ENCODE data around the gene PEMT.
A peak's percentile ranks its signal among the peaks of the same experiment; 100 is the strongest.

PEMT gene

DNA sequence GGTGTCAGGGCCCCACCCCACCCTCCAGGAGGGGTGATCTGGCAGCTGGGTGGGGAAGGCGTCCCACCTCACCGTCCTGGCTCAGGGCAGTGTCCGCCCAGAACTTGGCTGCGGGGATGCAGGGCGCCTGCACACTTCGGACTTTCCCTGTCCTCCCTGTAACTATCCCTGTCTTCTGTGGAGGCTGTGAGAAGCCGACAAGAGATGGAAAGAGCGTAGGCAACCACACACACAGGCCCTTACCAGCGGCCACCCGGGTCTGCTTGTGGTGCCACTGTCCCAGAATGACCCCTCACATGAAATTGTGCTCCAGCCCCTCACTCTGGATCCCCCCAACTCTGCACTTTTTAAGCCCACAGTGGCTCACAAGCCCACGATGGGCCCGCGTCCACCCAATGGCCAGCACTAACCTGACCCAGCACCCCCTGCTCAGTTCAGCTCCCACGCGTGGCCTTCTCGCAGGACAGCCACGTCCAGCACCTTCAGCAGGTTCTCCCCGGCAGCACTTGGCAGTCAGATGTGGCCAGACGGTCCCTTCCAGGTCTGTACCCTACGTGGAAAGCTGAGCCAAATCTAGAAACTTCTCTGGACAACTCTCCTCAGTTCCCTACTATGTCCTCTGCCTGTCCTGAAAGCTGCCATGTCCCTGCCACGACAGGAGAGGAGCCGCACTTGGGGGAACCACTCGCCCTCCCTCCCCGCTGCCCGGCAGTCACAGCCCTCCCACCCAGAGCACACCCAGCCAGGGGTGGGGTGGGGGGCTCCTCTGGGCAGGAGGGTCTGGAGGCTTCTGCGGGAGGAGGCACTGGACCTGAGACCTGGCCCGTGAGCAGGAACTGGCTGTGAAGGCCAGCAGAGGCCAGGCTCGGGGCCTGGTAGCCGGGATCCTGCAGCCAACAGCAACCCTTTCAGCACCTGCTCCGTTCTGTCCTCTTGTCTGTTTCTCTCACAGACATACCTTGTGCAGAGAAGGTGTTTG lies 38.0 kb downstream of the PEMT start:
- DNase-seq (ENCODE audit: low read depth), result no peak

DNA sequence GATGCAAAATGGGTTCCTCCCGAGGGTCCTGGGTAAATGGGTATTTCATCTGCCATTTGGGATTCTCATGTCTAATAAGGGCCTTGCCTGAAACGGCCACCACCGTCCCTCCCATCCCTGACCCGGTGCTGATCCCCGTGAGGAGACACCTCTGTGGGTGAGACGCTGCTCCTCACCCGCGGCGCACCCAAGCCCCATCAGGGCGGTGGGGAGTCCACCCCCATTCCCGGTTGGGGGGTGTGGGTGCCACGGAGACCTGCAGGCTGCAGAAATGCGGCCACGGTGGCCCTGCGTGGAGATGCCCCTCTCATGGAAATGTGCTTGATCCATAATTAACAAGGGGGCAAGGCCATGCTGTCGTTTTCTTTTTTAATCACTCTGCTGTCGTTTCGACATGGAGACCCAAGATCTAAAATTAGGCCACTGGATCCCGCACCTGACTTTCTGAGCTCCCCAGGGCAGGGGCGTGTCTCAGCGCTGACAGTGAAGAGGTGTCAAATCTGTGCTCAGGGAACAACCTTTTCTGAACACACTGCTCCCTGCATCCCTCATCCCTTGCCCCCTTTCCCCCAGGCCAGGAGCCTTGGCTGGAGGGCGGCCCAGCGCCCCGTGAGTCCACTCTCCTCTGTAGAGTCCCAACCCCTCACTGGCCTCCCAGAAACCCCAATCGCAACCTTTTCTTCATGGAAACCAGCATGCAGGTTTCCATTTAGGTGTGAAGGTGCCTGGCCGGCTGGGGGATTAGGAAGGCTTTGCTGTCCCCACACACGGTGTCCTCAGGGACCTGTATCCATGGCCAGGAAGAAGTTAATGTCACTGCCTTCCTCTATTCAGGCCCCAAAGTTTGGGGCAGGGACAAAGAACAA lies 38.9 kb downstream of the PEMT start:
- DNase-seq (ENCODE audit: low read depth), result no peak

DNA sequence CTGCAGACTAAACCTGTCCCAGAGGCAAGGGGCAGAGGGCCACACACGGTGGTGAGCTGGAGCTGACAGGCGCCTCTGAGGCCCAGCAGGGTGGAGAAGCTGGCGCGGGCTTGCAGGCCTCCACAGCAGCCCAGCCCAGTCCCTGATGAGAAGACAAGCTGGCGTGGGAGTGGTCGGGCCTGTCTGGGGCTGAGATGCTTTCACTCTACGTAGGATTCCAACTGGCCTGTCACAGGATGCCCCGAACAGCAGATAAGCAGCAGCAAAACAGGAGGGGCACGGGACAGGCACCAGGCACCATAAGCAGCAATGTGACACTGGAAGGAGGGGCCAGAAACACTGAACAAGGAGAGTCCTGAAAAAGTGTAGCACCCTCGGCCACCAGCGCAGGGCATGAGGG lies 40.1 kb downstream of the PEMT start:
- DNase-seq (ENCODE audit: low read depth), result no peak

DNA sequence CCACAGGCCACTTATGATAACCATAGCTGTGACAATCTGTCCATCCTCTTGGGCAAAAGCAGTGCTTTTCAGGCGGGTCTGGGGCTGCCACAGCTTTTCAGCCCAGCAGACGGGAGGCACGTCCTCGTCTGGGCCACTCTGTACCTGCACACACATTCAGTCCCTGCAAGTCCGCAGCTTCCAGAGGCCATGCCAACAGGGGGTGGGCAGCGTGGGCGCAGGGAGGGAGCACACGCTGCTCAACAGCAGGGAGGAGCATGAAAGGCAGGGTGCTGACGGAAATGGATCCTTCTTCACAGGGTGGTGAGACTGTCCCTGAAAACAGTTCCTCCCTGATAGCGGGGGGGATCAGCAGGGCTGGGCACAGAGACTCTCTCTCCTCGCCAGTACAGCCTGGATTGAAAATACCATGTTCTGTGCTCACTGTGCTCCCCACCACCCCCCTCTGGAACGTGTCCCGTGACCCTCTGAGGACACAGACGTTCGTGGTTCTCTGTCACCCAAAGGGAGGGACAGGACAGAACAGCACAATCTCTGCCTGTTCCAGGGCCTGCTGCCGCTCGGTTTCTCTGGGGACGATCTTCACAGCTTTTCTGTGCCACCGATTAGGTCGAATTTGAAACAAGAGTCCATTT lies 41.7 kb downstream of the PEMT start:
- DNase-seq (ENCODE audit: low read depth), result no peak

DNA sequence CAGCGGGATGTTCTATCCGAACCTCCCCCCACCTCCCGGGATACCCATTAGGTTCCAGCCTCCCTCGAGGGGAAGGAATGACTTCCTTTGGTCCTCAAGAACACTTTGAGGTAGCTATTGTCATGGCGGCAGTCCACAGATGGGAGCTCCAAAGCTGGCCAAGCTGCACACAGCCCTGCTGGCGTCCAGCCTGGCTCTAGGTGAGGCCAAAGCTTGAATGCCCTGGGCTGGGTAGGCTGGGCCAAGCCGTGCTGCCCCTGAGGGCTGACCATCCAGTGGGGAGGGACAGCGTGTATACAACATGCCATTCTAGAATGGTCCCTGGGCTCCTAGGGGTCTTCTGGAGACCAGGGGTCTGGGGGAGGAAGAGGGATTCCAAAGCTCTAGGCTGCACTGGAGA lies 43.5 kb downstream of the PEMT start:
- DNase-seq (ENCODE audit: low read depth), result no peak

DNA sequence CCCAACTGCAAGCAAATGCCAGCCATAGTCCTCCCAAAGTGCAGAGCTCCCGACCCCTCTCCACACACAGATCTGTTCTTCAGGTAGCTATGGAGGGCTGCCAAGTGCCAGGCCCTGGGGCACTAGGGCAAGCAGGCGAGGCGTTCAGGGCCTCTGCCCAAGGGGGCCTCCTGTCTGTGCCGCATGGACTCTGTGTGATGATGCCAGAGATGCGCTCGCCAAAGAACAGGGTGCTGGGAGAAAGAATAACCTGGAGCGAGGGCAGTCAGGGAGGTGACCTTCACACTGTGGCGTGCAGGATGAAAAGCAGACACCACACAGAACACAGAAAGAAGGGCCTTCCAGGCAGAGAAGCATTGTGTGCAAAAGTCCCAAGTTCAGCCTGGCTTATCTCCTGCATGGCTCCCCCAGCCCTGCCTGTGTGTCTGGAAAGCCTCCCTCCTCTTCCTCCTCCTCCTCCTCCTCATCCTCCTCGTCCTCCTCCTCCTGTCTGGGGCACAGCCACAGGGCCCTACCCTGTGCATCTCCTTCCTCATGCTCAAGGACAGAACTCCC lies 44.2 kb downstream of the PEMT start:
- no peak for DNase-seq (ENCODE audit: low read depth)

DNA sequence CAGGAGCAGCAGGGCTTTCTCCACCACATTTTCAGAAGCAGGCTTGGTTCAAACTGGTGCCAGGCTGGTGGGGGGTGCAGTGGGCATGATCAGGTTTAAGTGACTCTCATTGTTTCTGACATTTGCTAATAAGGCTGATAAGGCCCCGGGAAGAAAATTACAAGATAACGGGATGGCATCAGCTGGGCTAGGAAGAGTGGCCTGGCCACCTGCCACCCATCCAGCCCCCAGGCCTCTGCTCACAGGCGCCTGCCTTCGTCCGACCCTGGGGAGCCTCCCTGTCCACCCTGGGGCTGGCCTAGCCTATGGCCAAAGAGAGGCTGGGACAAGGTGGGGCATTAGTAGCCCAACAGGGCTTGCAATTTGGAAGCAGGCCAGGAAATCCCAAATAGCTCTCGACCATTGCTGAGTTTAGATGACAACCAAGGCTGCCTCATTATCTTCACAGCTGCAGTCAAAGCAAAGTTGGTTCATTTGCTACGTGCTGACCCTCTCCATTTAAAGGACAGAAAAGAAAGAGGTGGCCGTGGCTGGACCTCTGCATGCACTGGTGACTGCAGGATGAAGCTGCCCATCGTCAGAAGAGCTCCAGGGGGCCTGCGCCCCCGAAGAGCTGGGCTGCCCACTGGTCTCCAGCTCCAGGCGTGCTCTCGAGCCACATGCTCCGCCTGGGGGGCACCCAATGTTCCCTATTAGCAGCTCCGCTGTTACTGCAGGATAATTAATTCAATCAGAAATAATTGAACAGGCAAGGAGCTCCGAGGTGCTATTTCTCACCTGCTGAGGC lies 44.9 kb downstream of the PEMT start:
- DNase-seq (ENCODE audit: low read depth), result no peak

DNA sequence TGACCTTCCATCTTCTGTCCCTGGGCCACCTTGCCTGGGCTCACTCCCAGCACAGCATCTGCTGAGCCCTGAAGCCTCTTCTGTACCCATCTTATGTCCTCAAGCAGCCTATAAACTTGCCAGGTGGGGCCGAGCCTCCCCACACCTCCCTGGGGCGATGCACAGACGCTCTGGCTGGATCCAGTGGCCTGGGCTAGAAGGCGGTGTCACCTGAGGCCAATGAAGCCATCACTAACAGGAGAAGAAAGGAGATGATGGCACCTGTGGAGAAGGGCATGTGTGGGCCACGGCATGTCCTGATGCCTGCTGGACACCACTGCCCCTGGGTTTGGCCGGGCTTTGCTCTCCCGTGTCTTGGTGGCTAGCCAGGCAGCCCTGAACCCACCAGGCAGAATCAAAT lies 45.5 kb downstream of the PEMT start:
- DNase-seq (ENCODE audit: low read depth), result no peak

DNA sequence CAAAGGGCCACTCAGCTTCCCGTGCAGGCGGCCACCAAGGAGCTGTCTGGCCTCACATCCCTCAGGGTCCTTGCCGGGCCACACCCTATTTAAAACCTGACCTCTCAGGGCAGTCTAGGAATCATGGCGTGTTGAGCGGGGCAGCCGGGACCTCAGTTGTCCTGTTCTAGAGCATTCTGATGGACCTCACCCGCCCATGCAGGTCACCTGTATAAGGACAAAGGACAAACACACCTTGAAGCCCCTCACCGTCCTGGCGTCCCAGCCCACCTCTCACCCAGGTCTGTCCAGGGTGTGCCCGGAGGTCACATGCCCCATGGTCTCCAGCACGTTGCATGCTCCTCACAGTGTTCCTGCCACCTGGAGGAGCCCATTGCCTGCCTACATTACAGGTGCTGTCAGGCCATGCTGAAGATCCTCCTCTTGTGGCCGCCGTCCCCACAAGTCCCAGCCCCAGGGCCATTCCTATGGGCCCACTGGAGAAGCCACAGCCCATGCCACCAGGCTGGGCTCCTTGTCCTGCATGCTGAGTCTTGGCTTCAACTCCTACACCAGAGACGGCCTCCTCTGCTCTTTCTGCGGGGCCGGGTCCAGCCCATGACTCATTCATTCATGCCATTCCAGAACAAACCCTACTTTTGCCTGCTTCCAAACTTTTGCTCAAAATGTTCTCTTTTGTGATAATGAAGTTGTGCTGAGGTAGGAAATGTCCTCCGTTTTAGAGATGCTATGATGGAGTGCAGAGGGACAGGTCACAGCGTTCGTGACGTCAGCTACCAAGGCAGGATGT lies 46.3 kb downstream of the PEMT start:
- DNase-seq (ENCODE audit: low read depth), result peak; percentile 57

DNA sequence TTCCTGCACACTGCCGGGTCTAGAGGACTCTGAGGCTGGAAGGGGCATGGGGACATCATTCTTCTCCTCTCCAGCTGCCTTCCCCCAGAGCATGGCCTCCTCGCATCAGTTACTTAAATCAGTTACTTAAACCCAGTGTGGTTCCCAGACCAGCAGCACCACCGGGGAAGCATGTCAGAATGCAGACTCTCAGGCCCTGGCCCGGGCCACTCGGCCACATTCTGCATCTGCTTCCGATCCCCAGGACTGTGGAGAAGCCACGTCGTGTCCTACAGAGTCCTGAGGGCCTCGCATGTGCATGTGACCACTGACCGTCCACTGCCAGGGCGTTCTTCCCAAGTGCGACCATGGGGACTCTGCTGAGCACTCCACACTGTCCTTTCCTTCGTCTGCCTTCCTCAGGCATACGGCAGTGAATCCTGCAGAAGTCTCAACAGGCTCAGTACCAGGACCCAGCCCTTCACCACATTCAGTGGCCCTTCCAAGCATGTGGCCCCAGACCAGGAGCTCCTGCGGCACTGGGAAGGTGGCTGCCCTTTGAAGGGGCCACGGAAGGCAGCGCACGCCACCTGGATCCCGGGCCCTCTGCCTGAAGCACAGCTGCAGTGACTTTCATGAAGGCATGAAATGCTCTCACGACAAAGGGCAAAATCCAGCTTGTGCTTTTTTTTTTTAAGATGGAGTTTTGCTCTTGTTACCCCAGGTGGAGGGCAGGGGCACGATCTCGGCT lies 48.4 kb downstream of the PEMT start:
- DNase-seq (ENCODE audit: low read depth), result no peak

DNA sequence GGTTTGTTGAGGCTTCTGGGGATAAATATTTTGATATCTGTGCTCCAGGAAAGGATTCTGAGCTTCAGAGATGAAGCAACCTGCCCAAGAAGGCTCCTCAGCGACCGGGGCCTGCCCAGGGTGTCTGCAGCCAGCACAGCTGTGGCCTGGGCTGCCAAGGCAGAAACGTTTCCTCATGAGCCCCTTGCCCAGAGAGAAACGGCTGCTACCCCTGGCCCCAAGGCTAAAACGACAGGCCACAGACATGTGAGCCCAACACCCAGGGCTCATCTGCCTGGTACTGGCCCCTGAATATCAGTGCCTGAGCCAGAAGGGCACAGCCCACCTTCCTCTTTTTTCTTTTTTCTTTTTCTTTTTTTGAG lies 49.9 kb downstream of the PEMT start:
- DNase-seq (ENCODE audit: low read depth), result no peak

DNA sequence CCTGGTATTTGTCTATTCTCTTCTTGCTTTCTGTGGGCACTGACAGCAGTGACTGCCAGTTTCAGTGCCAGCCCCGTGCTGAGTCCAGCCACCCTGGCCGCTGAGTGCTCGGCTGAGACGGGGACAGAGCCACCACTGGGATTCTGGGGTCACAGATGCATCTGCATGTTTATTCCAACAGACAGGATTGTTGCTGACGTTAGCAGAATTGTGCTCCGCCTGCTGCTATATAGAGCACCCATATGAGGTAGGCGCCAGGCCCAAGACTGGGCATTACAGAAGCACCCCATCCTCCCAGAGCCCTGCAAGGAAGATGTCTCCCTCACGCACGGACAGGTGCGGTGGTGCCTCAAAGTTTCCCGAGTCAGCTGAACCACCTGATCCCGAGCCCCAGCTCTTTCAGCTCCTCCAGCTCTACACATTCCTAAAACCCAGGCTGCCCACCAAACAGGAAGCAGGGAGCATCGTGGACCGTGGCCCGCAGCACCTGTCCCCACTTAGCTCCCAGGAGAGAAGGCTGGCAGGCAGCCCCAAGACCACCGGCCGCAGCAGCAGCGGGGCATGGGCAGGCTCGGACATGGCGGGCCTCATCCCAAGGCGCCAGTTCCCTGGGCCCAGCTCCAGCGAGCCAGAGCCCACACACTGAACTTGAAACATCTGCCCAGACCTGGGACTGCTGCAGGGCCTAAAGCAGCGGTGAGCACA lies 50.4 kb downstream of the PEMT start:
- DNase-seq (ENCODE audit: low read depth), result no peak

DNA sequence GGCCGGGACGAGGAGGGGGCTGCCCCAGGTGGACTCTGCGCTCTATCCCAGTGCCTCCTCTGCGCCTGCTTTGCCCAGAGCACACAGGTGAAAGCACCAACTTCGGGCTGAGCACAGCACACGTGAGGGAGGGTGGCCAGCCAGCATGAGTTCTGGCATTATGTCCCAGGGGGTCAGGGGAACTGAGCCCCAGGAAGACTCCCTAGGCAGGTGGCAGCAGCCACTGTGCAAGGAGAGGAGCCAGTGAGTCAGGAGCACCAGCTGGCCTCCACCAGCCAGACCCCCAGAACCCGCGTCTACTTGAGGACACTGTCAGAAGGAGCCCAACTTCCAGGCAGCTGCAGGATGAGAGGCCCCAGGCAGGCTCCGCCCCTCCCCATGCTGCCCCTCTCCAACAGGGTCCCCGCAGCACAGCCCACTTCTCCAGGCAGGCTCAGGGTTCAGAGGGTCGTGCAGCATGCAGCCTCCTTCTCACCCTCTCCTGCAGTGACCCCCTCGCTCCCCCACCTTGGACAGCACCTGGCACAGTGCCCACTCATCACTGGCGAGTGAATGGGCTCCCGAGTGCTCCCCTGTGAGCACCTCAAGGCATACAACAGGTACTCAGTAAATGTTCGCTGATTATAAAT lies 51.1 kb downstream of the PEMT start:
- DNase-seq (ENCODE audit: low read depth), result no peak

DNA sequence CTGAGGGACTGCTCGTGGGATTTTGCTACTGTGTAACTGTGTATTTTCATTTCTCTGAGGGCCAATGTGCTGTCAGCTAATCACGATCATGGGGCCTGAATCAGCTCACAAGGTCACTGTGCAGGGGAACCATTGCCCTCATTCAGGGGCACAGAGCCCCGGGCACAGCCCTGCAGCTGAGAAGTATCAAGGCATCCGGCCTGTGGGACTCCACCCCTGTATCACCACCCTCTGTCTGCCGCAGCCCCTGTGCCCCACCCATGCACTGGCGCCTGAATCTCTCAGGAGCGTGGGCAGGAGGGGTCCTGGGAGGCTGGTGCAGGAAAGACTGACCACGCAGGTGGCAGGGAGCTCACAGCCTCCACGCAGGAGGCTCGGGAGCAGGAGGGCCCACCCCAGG lies 51.9 kb downstream of the PEMT start:
- DNase-seq (ENCODE audit: low read depth), result no peak

DNA sequence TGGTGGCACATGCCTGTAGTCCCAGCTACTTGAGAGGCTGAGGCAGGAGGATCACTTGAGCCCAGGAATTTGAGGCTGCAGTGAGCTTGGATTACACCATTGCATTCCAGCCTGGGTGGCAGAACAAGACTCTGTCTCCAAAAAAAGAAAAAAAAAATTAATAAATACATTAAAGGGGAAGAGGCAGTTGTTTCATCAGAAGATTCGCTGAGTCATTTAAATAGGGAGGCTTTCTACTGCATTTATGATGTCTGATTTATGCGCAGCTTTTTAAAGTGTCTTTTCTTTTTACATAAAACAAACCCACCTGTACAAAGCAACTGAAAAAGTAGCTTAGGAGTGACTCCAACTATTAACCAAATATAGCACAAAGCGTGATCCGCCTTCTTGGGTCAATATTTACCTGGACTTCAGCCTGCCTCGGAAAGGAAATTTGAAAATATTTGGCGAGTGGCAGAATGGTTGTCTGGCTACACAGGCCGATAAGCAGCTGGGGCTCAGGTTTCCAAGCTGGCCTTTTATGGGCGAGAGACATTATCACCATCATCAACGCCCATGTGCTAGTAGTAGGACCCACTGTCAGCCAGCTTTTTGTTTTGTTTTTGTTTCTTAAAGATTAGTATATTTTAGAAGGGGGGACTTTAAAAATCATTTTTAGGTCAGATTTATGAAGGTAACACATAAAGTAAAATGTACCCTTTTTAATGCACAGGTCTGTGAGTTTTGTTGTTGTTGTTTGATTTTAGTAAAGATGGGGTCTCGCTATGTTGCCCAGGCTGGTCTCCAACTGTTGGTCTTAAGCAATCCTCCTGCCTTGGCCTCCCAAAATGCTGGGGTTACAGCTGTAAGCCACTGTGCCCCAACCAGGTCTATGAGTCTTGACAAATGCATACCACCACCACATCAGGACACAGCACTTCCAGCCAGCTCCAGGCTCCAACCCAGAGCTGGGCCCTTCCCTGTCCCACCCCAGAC lies 52.8 kb downstream of the PEMT start:
- peak; percentile 29 for DNase-seq (ENCODE audit: low read depth)

DNA sequence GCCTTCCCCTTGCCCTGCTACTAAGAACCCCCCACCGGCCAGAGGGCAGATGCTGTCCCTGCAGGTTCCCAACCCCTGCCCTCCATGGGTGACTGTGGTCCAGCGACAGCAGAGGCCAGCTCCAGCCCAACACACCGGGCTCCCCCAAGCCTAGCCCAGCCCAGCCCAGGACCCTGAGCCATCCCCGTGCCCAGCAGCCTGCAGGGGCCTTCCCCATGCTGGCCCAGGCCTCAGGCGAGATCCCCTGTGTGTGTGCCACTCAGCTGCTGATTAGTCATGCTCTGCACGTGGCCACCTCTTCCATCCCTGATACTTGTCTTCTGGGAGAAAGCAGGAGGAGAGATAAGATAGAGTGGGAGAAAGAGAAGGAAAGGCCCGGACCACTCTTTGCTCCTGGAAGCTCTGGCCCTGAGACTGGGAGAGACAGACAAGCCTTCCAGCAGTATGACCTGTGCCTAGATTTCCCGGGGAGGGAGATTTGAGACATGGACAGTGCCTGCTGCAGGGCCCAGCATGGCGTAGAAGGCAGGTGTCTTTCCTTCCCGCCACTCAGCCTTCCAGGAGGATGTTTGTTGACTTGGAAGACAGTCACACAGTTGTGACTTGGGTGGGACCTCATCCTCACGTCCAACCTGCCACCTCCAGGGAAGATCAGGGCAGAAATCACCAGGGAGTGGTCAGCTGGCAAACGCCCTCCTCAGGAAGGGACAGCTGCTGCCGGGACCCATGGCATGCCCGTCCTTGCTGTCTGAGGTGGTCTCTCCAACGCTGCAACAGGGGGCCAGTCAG lies 54.0 kb downstream of the PEMT start:
- DNase-seq (ENCODE audit: low read depth), result no peak

DNA sequence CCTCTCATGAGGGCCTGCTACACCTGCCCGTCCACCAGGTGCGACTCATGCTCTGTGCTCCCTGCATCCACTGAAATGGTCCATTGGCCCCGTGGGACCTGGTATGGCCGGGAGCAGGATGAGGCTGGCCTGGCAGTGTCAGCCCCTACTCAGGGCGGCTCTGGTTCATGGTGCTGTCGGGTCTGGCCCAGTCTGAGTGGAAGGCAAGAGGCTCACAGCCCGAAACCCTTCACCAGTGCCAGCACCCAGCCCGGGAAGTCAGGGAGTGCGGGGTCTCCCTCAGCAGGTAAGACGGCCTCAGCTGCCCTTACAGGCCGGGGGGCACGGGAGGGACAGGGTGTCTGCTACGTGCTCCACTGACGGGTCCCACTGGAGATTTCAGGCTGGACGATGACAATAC lies 54.8 kb downstream of the PEMT start:
- DNase-seq (ENCODE audit: low read depth), result no peak
